Lung (tissue), 12 donors: ENCODE measurements around the gene MED12L. TPM values are rescaled to one million over a fixed set of nuclear protein-coding genes. Genes with fewer than 3 reads are reported as not detected.

Experiments
- ATAC-seq: fragments of 200-7000 bp; cut with Tn5 transposase; one replicate; pipeline ENCODE4 v1.9.1; 2020; ENCODE audit warnings: moderate number of reproducible peaks; ENCODE audit not compliant: insufficient read depth, low FRiP score
- DNase-seq, 3 donors: peaks; one replicate each; pipeline ENCODE4 v3.0.0-alpha.2; 2013 to 2017
- H3K27ac ChIP-seq, 2 donors: one replicate each; pipeline ENCODE4 v1.5.1; 2013; ENCODE audit warnings: mild to moderate bottlenecking in 2 of 2, moderate library complexity in 2 of 2, control low read depth in 1 of 2, inconsistent platforms in 1 of 2, low read depth in 1 of 2, low read length in 1 of 2
- H3K27me3 ChIP-seq, 3 donors: one replicate each; pipeline ENCODE4 v1.5.1; 2013; ENCODE audit warnings: low read length in 2 of 3; ENCODE audit not compliant: control insufficient read depth in 3 of 3, insufficient read depth in 3 of 3
- H3K36me3 ChIP-seq, 4 donors: one replicate each; pipeline ENCODE4 v1.5.1; 2013; ENCODE audit warnings: low read length in 4 of 4, mild to moderate bottlenecking in 1 of 4, moderate library complexity in 1 of 4; ENCODE audit not compliant: control insufficient read depth in 4 of 4, insufficient read depth in 4 of 4
- H3K4me1 ChIP-seq, 5 donors: one replicate each; pipeline ENCODE4 v1.5.1; 2013; ENCODE audit warnings: low read length in 5 of 5, mild to moderate bottlenecking in 2 of 5, moderate library complexity in 1 of 5; ENCODE audit not compliant: control insufficient read depth in 5 of 5, insufficient read depth in 5 of 5
- H3K4me3 ChIP-seq: one replicate; pipeline ENCODE4 v1.5.1; 2013; ENCODE audit warnings: mild to moderate bottlenecking, control low read depth, moderate library complexity
- H3K9ac ChIP-seq, 2 donors: one replicate each; pipeline ENCODE4 v1.5.1; 2013; ENCODE audit warnings: low read length in 2 of 2, control low read depth in 1 of 2; ENCODE audit not compliant: insufficient read depth in 1 of 2
- H3K9me3 ChIP-seq, 4 donors: one replicate each; pipeline ENCODE4 v1.5.1; 2013; ENCODE audit warnings: low read length in 3 of 4, mild to moderate bottlenecking in 1 of 4, moderate library complexity in 1 of 4; ENCODE audit not compliant: control insufficient read depth in 4 of 4, insufficient read depth in 3 of 4
- CTCF ChIP-seq: IDR thresholded peaks from 2 replicates; pipeline ENCODE4 v1.5.1; 2012; ENCODE audit warnings: mild to moderate bottlenecking; ENCODE audit errors: control extremely low read depth, extremely low read depth
- WGBS, 2 donors: extraction: QIAGEN DNeasy Blood & Tissue Kit; methylation state at CpG; one replicate each; pipeline ENCODE4 v1.1.7; 2013; 5-methylcytosine and 5-hydroxymethylcytosine counted together
- polyA plus RNA-seq, 2 donors: library from polyadenylated mRNA; stranded (reverse); fragments of 200-250 nt; gene quantifications; one replicate each; pipeline ENCODE4 v1.2.1, GENCODE V29; 2013
- total RNA-seq, 2 donors: library from RNA; depleted of rRNA in 1 of 2; stranded (reverse); fragments of >200 nt in 1 of 2; gene quantifications; one replicate each; pipeline ENCODE4 v1.2.1, GENCODE V29; 2014 to 2021
- donor health status: control.
- donor health status: control.
- donor health status: Bipolar disorder and iron deficiency.
- donor health status: healthy.
- donor health status: DM: yes; HTN: yes; CAD: no.

The MED12L gene
- total and polyA plus RNA-seq, 4 donors, result 0.02 to 0.82 (median 0.30) TPM

GRCh38 chr3:151107701-151108100 lies 22.2 kb downstream of the MED12L start:
- H3K36me3 ChIP-seq, result no peaks in the 10 kb centered on the region
- H3K4me3 ChIP-seq, result no peak overlapping the region
- H3K27me3 ChIP-seq, result peaks cover 0 to 10% (median 0%) of the 10 kb centered on the region in 3 donors
- DNase-seq (no peak), ATAC-seq (no peak)
- WGBS, 2 donors, result 78 to 89% methylated on average over 5 of the region's 5 CpGs
- H3K4me1 ChIP-seq, result no peaks in the 10 kb centered on the region
- H3K27ac ChIP-seq, result no peak overlapping the region
- no peaks in the 10 kb centered on the region for H3K9me3 ChIP-seq
- no peak overlapping the region for H3K9ac ChIP-seq
- TF ChIP-seq CTCF, result no peak

GRCh38 chr3:151109286-151109800 lies 23.9 kb downstream of the MED12L start:
- no peaks in the 10 kb centered on the region for H3K9me3 ChIP-seq
- H3K4me3 ChIP-seq, result no peak overlapping the region
- no peak for DNase-seq
- peaks cover 0 to 11% (median 0%) of the 10 kb centered on the region in 5 donors for H3K4me1 ChIP-seq
- WGBS, 2 donors, result 93 to 94% methylated on average over 8 of the region's 8 CpGs
- H3K27me3 ChIP-seq, result peaks cover 0 to 9% (median 0%) of the 10 kb centered on the region in 3 donors
- ATAC-seq, result no peak
- no peaks in the 10 kb centered on the region for H3K36me3 ChIP-seq
- no peak for TF ChIP-seq CTCF
- H3K27ac ChIP-seq, result no peak overlapping the region
- no peak overlapping the region for H3K9ac ChIP-seq

- no peak overlapping the region for H3K27ac ChIP-seq
- peaks cover 0 to 19% (median 3%) of the 10 kb centered on the region in 3 donors for H3K27me3 ChIP-seq
- DNase-seq, result no peak
- H3K9me3 ChIP-seq, result no peaks in the 10 kb centered on the region
- H3K9ac ChIP-seq, result no peak overlapping the region
- 78 to 87% methylated on average over 3 of the region's 3 CpGs for WGBS, 2 donors
- ATAC-seq, result no peak
- no peak overlapping the region for H3K4me3 ChIP-seq
- peaks cover 0 to 13% (median 0%) of the 10 kb centered on the region in 5 donors for H3K4me1 ChIP-seq
- no peaks in the 10 kb centered on the region for H3K36me3 ChIP-seq
- TF ChIP-seq CTCF, result no peak
These were observed 27.3 kb downstream of the MED12L start for GRCh38 chr3:151112731-151113130.

- no peak overlapping the region for H3K27ac ChIP-seq
- H3K4me1 ChIP-seq, result peaks cover 0 to 13% (median 0%) of the 10 kb centered on the region in 5 donors
- WGBS, 2 donors, result 84 to 92% methylated on average over 1 of the region's 1 CpG
- no peak for ATAC-seq
- no peaks in the 10 kb centered on the region for H3K9me3 ChIP-seq
- no peak overlapping the region for H3K9ac ChIP-seq
- peaks cover 0 to 19% (median 3%) of the 10 kb centered on the region in 3 donors for H3K27me3 ChIP-seq
- no peaks in the 10 kb centered on the region for H3K36me3 ChIP-seq
- DNase-seq, result no peak
- H3K4me3 ChIP-seq, result no peak overlapping the region
- no peak for TF ChIP-seq CTCF
These were observed 27.9 kb downstream of the MED12L start for GRCh38 chr3:151113343-151113742.
